ENCODE measurements around the gene LRP6. TPM values are rescaled to one million over a fixed set of nuclear protein-coding genes. Genes with fewer than 3 reads are reported as not detected.

The LRP6 gene
- total and polyA plus RNA-seq, 12 donors, result 3.5 to 31.9 (median 17.5) TPM

GRCh38 chr12:12201274-12201758, 65.5 kb downstream of the LRP6 start:
- intact Hi-C loops (cut with DNase I), result no loop called here
- WGBS, 4 donors, result 91 to 94% (median 92%) methylated on average over 3 of the region's 3 CpGs

GRCh38 chr12:12200363-12200762, 66.5 kb downstream of the LRP6 start:
- no peak for DNase-seq
- H3K27ac ChIP-seq, result no peak overlapping the region
- TF ChIP-seq POLR2A (IDR thresholded peaks at IDR 0.05) (no peak), CTCF (IDR thresholded peaks at IDR 0.05) (no peak)
- H3K4me3 ChIP-seq, result no peak overlapping the region
- H3K36me3 ChIP-seq (replicated peaks in 1 of 2), result no peaks in the 10 kb centered on the region
- 96 to 99% (median 98%) methylated on average over 2 of the region's 2 CpGs for WGBS, 4 donors
- no peaks in the 10 kb centered on the region for H3K27me3 ChIP-seq
- no peaks in the 10 kb centered on the region for H3K4me1 ChIP-seq (replicated peaks in 1 of 2)
- intact Hi-C loops (cut with DNase I), result no loop called here
- no peaks in the 10 kb centered on the region for H3K9me3 ChIP-seq (replicated peaks in 1 of 3)

More at GRCh38 chr12:12201274-12201758, 65.5 kb downstream of the LRP6 start:
- no peaks in the 10 kb centered on the region for H3K27me3 ChIP-seq
- no peaks in the 10 kb centered on the region for H3K36me3 ChIP-seq (replicated peaks in 1 of 2)
- no peak for DNase-seq
- H3K4me1 ChIP-seq (replicated peaks in 1 of 2), result no peaks in the 10 kb centered on the region
- TF ChIP-seq CTCF (IDR thresholded peaks at IDR 0.05) (no peak), POLR2A (IDR thresholded peaks at IDR 0.05) (no peak)
- no peak overlapping the region for H3K4me3 ChIP-seq
- H3K9me3 ChIP-seq (replicated peaks in 1 of 3), result no peaks in the 10 kb centered on the region
- H3K27ac ChIP-seq, result no peak overlapping the region

- Histone ChIP-seq H3K9me3 (replicated peaks in 1 of 3) (no peaks in the 10 kb centered on the region), H3K36me3 (replicated peaks in 1 of 2) (no peaks in the 10 kb centered on the region), H3K27ac (no peak overlapping the region), H3K4me1 (replicated peaks in 1 of 2) (no peaks in the 10 kb centered on the region), H3K27me3 (no peaks in the 10 kb centered on the region), H3K4me3 (no peak overlapping the region)
- intact Hi-C loops (cut with DNase I), result no loop called here
- no peak for DNase-seq
- TF ChIP-seq POLR2A (IDR thresholded peaks at IDR 0.05) (no peak), CTCF (IDR thresholded peaks at IDR 0.05) (no peak)
- 88 to 100% (median 97%) methylated on average over 1 of the region's 1 CpG for WGBS, 4 donors
Measured at GRCh38 chr12:12198124-12198523, 68.7 kb downstream of the LRP6 start.

- Histone ChIP-seq H3K27me3 (no peaks in the 10 kb centered on the region), H3K27ac (no peak overlapping the region), H3K4me3 (no peak overlapping the region), H3K9me3 (replicated peaks in 1 of 3) (no peaks in the 10 kb centered on the region), H3K4me1 (replicated peaks in 1 of 2) (no peaks in the 10 kb centered on the region), H3K36me3 (replicated peaks in 1 of 2) (no peaks in the 10 kb centered on the region)
- DNase-seq, result no peak
- TF ChIP-seq POLR2A (IDR thresholded peaks at IDR 0.05), result no peak
- no peak for TF ChIP-seq CTCF (IDR thresholded peaks at IDR 0.05)
- intact Hi-C loops (cut with DNase I), result no loop called here
- 0 to 54% (median 48%) methylated on average over 1 of the region's 1 CpG for WGBS, 4 donors
Measured at GRCh38 chr12:12197128-12197527, 69.7 kb downstream of the LRP6 start.

Measured in adrenal gland (tissue), 12 donors.